Kidney (tissue), 14 donors: ENCODE results near the gene NDE1. TPM values are rescaled to one million over a fixed set of nuclear protein-coding genes. Genes with fewer than 3 reads are reported as not detected.

Experiments
- DNase-seq, 5 donors: peaks; one replicate each; pipeline ENCODE4 v3.0.0-alpha.2; 2013 to 2020
- FAIRE-seq: peaks from 2 replicates; lab custom pipeline; 2012; peaks lifted over from hg19 to GRCh38; lab: Jason Lieb, UNC
- H3K27ac ChIP-seq, 2 donors: one replicate each; pipeline ENCODE4 v1.7.0; 2013; ENCODE audit warnings: low read depth in 2 of 2, low read length in 2 of 2, inconsistent platforms in 1 of 2
- H3K27me3 ChIP-seq: one replicate; pipeline ENCODE4 v1.7.1; 2013; ENCODE audit warnings: low read length, inconsistent platforms; ENCODE audit not compliant: control insufficient read depth, insufficient read depth
- H3K36me3 ChIP-seq, 3 donors: one replicate each; pipeline versions ENCODE4 v1.7.0 to v1.7.1; 2013; ENCODE audit warnings: low read length in 3 of 3, control low read depth in 1 of 3, inconsistent platforms in 1 of 3; ENCODE audit not compliant: insufficient read depth in 3 of 3, control insufficient read depth in 2 of 3
- H3K4me1 ChIP-seq, 3 donors: one replicate each; pipeline versions ENCODE4 v1.7.0 to v1.7.1; 2013; ENCODE audit warnings: low read length in 3 of 3, inconsistent platforms in 1 of 3, low read depth in 1 of 3; ENCODE audit not compliant: control insufficient read depth in 2 of 3, insufficient read depth in 2 of 3
- H3K4me3 ChIP-seq, 3 donors: one replicate each; pipeline versions ENCODE4 v1.7.0 to v1.8.1; 2013; ENCODE audit warnings: low read length in 3 of 3, control low read depth in 1 of 3, inconsistent platforms in 1 of 3
- H3K9ac ChIP-seq, 3 donors: one replicate each; pipeline versions ENCODE4 v1.7.0 to v1.7.1; 2013; ENCODE audit warnings: low read length in 3 of 3, control low read depth in 1 of 3, inconsistent platforms in 1 of 3
- H3K9me3 ChIP-seq, 3 donors: one replicate each; pipeline versions ENCODE4 v1.7.0 to v1.7.1; 2013; ENCODE audit warnings: low read length in 3 of 3, control low read depth in 1 of 3, inconsistent platforms in 1 of 3; ENCODE audit not compliant: control insufficient read depth in 2 of 3, insufficient read depth in 1 of 3
- intact Hi-C: fragments of 100-400 bp; cut with DNase I; formaldehyde crosslinking; loops from one replicate; pipeline ENCODE4 v1.11.1; 2022
- polyA plus RNA-seq: library from polyadenylated mRNA; stranded (reverse); fragments of 350-450 nt; fragmentation: Illumina TruSeq; extraction: RNeasy Lipid Tissue Mini Kit (QIAGEN cat#74804); gene quantifications from one replicate; pipeline ENCODE4 v1.2.3, GENCODE V29; 2014; ENCODE audit warnings: low read depth, low replicate concordance; ENCODE audit not compliant: insufficient read depth
- total RNA-seq: library from RNA; stranded (reverse); fragmentation: NEBNext Ultra II Directional; extraction: Animal tissue kit (Norgen Biotek cat#: 25700); gene quantifications from one replicate; pipeline ENCODE4 v1.2.1, GENCODE V29; 2021
- TF ChIP-seq, protein P1 (sequence below): IDR thresholded peaks from 3 replicates; pipeline ENCODE4 v1.5.1; 2012; ENCODE audit warnings: mild to moderate bottlenecking, moderate library complexity, borderline replicate concordance; ENCODE audit not compliant: insufficient read depth; ENCODE audit errors: extremely low read depth
- donor health status: control.
- donor health status: control.
- donor health status: control.
- donor health status: control.
- donor health status: control.
- donor health status: DM: yes; HTN: yes; CAD: no.
- donor health status: Normal renal cell carcinoma (clear cell type).

Gene NDE1
- total and polyA plus RNA-seq, 2 donors from 2014 or later: 4.6 to 31.7 TPM

DNA sequence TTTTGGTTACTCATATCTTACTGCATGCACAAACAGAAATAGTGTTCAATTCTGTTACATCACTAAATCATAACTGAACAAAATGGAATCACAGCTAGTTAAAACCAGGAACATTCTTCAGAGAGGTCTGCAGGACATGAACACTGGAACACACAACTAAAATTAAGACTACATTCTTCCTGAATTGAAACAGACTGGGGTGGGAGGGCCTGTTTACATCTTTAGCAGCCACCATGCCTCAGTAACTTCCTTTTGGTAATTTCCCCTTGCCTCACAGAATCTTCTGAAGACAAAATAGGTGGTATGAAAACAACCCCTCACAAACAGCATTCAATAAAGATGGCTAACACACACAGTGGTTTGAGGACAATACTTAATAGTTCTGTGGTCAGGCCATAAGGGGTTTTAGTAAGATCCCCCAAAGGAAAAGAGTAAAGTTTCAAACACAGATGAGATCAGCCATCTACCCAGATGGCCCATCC is 13.6 kb upstream of the NDE1 start:
- no peak for DNase-seq
- Histone ChIP-seq H3K9ac (no peak overlapping the region), H3K36me3 (peaks cover 24 to 63% (median 32%) of the 10 kb centered on the region in 3 donors), H3K27ac (no peak overlapping the region), H3K9me3 (no peaks in the 10 kb centered on the region), H3K4me3 (no peak overlapping the region), H3K4me1 (peaks cover 0 to 1% (median 0%) of the 10 kb centered on the region in 3 donors), H3K27me3 (no peaks in the 10 kb centered on the region)
- no peak for FAIRE-seq
- intact Hi-C loops: no loop called here
- TF ChIP-seq, protein P1, sequence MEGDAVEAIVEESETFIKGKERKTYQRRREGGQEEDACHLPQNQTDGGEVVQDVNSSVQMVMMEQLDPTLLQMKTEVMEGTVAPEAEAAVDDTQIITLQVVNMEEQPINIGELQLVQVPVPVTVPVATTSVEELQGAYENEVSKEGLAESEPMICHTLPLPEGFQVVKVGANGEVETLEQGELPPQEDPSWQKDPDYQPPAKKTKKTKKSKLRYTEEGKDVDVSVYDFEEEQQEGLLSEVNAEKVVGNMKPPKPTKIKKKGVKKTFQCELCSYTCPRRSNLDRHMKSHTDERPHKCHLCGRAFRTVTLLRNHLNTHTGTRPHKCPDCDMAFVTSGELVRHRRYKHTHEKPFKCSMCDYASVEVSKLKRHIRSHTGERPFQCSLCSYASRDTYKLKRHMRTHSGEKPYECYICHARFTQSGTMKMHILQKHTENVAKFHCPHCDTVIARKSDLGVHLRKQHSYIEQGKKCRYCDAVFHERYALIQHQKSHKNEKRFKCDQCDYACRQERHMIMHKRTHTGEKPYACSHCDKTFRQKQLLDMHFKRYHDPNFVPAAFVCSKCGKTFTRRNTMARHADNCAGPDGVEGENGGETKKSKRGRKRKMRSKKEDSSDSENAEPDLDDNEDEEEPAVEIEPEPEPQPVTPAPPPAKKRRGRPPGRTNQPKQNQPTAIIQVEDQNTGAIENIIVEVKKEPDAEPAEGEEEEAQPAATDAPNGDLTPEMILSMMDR: no peak

DNA sequence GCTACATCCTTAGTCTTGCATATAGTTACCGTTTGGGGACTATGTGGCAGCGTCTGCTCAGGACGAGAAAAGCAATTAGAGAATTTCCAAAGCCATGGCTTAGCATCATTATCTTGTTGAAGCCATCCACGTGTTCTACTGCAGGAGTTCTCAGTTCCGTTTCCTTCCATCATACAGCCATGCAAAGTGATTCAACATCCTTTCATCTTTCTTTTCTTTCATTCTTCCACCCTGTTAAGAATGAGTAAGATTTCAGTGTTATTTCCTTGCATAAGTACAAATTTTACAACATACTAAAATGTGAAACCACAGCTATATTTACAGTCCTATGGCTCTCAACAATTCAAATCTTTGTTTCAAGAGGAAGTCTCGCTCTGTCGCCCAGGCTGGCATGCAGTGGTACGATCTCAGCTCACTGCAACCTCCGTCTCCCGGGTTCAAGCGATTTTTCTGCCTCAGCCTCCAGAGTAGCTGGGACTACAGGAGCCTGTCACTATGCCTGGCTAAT is 10.9 kb upstream of the NDE1 start:
- H3K27me3 ChIP-seq: no peaks in the 10 kb centered on the region
- H3K4me3 ChIP-seq: no peak overlapping the region
- DNase-seq: no peak
- H3K9ac ChIP-seq: no peak overlapping the region
- intact Hi-C loops: no loop called here
- no peak overlapping the region for H3K27ac ChIP-seq
- H3K4me1 ChIP-seq: peaks cover 5 to 13% (median 10%) of the 10 kb centered on the region in 3 donors
- no peaks in the 10 kb centered on the region for H3K9me3 ChIP-seq
- TF ChIP-seq, protein P1: no peak
- no peak for FAIRE-seq
- peaks cover 21 to 50% (median 23%) of the 10 kb centered on the region in 3 donors for H3K36me3 ChIP-seq

DNA sequence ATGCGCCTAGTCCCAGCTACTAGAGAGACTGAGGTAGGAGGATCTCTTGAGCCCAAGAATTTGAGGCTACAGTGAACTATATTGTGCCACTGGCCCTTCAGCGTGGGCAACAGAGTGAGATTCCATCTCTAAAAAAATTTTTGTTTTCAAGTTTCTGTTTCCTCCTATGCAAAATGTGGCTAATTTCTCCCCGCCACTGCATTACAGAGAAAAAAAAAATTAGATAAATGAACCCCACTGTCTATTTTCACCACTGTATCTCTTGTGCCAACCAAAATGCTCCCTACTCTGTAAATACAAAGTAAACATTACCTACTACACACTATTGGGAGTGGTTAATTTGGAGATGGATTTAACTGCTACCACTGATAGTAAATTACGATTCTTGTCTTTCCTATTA is 9.1 kb upstream of the NDE1 start:
- FAIRE-seq: no peak
- intact Hi-C loops: no loop called here
- Histone ChIP-seq H3K4me3 (no peak overlapping the region), H3K36me3 (peaks cover 10 to 31% (median 14%) of the 10 kb centered on the region in 3 donors), H3K27ac (no peak overlapping the region), H3K9me3 (no peaks in the 10 kb centered on the region), H3K27me3 (no peaks in the 10 kb centered on the region), H3K9ac (no peak overlapping the region), H3K4me1 (peaks cover 5 to 13% (median 10%) of the 10 kb centered on the region in 3 donors)
- TF ChIP-seq, protein P1: no peak
- no peak for DNase-seq
